GM19438 (cell line): ENCODE measurements around the gene SAA1.
"Not testable (repeated sequence)": the region's sequence is repeated elsewhere in the genome, so short reads cannot be mapped to it uniquely, and the experiment has no call there.

ENCODE experiments used
- ATAC-seq: cut with Tn5 transposase; IDR thresholded peaks from one replicate; pipeline ENCODE4 v1.9.1; 2021; ENCODE audit warnings: low read depth; ENCODE audit not compliant: unreplicated experiment

Gene SAA1

DNA sequence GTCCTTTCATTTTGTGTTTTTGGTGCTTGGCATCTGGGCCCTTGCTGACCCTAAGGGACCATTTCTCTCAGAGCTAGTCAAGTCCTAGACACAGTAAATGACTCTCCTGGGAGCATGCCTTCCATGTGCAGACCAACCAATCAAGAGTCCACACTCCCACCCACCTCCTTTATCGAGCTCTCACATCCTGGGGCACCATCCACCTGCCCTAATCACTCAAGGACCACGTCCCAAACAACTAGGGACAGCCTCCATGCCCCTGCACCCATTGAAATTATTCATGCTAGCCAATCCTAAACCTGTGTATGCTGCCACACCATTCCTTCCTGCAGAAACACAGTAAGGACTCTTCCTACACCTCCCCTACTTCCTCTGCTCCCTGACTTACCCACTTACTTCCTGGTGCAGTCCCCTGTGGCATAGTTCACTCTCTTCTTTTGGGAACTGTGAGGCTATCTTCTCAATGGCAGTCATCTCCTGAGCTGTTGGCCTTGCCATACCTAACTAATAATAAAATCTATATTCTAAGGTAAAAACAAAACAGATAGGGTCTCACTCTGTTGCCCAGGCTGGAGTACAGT is 11.2 kb upstream of the SAA1 start:
- no peak for ATAC-seq

DNA sequence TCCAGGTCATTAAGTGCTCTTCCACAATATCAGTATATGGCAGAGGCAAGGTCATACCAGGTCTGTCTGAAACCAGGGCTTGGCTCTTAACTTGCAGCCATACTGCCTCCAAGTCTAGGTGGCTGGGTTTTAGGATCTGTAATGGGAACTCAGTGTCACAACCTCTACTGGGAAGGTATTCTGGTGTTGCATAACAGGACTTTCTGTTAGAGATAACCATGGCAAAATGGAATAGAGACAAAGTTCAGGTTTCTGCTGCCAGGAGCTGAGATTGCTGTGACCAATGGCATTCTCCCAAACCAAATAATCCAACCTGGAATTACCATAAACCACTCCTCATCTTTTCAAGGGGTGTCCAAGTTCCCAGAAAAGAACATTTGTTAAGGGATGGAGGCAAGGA is 6.8 kb upstream of the SAA1 start:
- ATAC-seq = no peak

DNA sequence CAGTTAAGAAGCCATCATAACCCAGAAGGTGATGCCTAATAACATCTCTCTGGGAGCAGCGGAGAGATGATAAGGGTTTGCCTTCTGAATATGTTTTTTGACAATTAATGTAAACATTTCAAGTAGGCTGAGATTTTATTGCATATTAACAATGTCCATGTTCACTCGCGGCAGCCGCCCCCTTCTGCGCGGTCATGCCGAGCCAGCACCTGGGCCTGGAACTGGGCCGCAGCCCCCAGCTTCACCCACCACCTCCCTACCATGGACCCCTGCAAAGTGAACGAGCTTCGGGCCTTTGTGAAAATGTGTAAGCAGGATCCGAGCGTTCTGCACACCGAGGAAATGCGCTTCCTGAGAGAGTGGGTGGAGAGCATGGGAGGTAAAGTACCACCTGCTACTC is 4.3 kb upstream of the SAA1 start:
- no peak for ATAC-seq

DNA sequence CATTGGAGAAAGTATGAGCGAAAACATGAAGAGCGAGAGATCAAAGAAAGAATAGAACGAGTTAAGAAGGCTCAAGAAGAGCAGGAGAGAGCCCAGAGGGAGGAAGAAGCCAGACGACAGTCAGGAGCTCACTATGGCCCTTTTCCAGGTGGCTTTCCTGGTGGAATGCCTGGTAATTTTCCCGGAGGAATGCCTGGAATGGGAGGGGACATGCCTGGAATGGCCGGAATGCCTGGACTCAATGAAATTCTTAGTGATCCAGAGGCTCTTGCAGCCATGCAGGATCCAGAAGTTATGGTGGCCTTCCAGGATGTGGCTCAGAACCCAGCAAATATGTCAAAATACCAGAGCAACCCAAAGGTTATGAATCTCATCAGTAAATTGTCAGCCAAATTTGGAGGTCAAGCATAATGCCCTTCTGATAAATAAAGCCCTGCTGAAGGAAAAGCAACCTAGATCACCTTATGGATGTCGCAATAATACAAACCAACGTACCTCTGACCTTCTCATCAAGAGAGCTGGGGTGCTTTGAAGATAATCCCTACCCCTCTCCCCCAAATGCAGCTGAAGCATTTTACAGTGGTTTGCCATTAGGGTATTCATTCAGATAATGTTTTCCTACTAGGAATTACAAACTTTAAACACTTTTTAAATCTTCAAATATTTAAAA is 3.2 kb upstream of the SAA1 start:
- not testable (repeated sequence) for ATAC-seq

DNA sequence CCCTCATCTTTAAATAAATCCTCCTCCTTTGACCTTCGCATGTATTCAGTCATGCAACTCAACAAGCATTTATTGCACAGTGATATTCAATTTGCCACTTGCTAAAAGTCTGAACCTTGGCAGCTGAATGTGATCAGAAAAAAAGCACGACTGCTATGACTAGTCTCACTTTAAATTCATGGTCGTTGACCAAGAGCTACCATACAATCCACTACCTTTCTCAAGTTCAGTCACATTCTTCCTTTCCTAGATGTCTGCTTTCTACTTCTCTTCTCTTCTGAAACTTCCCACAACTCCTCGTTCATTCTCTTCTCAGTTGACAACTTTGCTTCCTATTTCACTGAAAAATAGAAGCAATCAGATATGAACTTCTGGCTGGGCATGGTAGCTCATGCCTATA is 2.0 kb upstream of the SAA1 start:
- ATAC-seq = no peak

DNA sequence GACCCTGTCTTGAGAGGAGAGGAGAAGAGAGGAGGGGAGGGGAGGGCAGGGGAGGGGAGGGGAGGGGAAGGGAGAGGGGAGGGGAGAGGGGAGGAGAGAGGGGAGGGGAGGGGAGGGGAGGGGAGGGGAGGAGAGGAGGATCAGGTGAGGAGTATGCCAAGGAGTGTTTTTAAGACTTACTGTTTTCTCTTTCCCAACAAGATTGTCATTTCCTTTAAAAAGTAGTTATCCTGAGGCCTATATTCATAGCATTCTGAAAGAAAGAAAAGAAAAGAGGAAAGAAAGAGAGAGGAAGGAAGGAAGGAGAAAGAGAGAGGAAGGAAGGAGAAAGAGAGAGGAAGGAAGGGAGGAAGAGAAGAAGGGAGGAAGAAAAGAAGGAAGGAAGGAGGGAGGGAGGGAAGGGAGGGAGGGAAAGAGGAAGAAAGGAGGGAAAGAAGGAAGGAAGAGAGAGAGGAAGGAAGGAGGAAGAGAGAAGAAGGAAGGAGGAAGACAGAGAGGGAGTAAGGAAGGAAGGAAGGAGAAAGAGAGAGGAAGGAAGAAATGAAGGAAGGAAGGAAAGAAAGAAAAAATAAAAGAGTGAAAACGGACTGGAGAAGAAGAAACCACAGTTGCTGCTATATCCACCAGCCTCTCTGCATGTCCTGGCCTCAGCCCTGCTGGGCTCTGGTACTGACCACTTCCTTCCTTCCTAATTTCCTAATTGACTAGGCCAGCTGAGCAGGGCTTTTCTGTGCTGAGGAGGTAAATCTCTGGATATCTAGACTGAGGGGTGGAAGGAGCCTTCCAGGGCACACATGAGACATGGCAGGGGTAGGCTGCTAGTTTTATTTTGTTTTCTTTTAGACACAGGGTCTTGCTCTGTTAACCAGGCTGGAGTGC is 1.1 kb upstream of the SAA1 start:
- ATAC-seq = no peak

DNA sequence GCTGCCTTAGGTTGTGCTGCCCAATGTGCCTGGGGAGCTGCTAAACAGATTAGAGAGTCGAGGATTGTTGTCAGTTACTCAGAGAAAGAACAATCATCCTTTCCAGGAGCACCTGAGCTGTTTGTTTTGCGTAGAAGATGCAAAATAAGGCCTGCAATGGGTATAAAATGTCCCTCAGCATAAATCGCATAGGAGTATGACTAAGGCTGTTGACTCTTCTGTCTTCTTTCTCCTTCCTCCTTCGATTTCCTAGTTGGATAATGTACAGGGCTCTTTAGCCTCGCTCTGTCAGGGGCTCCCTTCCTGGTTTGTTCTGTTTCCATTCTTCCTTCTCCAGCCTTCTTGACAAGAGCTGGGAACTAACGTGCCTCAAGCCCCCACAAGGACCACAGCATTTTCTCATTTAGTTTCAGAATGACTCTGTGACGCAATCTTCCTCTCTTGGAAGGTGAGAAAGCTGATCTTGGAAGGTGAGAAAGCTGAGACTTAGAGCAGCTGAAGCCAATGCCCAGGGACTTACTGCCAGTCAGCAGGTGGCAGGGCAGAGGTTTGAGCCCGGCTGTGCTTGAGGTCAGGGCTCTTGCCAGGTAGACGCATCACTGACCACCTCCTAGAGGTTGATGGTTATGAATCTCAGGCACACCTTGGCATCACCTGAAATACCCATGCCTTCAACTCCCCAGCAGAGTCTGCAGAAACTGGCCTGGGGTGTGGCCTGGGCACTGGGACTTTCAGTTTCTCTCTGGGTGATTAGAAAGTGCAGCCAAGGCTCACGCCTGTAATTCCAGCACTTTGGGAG is 1.5 kb downstream of the SAA1 start:
- ATAC-seq = peak; percentile 51

DNA sequence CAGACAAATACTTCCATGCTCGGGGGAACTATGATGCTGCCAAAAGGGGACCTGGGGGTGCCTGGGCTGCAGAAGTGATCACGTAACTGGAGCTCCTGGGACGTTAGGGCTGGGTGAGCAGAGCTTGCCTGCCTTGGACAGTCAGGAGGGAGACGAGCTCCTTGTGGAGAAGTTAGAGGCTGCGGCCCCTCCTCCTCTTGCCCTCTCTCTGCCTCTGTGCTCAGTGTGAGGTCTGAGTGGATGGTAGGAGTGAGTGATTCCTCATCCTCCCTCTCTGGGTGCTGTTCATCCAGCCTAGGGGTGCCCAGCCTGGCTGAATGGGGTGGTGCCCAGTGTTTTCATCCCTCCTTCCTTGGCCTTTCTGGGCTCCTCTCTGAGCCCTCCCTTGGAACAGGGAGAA is 3.2 kb downstream of the SAA1 start:
- not testable (repeated sequence) for ATAC-seq

DNA sequence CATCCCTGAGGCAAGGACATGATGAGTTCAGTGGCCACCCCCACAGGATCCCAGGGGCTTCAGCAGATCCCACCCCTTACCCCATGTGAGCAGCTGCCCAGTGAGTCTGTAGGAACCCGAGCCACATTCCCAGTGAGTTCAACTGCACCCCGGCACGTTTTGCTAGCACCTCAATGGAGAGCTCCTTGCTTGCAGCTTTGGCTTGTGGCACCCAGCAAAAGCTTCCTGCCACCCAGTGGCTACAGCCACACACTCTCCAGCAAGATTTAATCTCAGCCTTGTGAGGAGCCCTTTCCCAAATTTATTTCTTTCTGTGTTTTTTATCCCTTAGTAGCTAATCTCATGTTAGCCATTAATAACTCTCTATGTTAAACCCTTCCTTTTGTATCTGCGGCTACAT is 4.0 kb downstream of the SAA1 start:
- no peak for ATAC-seq

DNA sequence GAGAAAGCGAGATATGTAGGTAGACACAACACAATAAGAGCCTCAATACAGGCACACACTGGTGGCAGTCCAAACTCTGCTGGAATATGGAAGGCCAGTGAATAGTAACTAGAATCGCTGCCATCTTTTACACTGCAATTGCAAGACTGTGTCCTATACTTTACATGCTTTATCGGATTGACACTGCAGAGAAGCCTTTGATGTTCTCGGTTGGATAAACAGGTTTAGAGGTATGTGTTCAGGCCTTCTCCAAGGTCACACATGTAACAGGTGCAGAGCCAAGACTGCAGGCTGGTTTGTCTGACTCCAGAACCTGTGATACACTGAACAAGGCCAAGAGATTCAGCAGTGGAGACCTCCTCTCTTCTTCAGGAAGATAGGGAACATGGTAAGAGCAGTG is 5.1 kb downstream of the SAA1 start:
- no peak for ATAC-seq

DNA sequence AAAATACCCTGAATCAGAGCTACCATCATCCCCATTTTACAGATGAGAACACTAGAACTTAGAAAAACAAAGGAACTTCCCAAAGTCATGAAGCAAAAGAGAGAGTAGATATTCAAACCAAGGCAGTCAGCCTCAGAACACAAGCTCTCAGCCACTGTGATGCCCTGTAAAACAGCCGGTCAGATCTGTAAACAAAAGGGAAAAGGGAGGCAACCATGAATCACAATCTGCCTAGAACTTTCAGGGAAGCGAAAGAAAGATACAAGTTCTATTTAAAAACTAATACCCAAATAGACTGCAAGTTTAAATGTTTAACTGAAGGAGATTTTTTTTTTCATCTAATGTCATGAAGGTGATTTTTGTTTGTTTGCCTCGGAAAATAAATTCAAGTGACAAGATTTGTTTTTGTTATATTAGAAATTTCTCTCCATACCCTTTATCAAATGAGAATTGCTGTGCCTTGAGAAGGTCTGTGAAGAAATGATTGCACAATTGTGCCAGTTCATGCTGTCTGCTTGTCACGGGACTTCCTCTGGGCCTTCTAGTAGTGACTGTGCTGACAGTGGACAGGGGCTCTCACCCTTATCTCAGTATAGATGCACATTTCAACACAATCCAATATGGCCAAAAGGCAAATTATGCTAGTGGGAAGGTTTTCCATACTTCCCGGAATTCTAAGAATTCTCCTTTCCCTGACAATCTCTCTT is 11.7 kb downstream of the SAA1 start:
- no peak for ATAC-seq

DNA sequence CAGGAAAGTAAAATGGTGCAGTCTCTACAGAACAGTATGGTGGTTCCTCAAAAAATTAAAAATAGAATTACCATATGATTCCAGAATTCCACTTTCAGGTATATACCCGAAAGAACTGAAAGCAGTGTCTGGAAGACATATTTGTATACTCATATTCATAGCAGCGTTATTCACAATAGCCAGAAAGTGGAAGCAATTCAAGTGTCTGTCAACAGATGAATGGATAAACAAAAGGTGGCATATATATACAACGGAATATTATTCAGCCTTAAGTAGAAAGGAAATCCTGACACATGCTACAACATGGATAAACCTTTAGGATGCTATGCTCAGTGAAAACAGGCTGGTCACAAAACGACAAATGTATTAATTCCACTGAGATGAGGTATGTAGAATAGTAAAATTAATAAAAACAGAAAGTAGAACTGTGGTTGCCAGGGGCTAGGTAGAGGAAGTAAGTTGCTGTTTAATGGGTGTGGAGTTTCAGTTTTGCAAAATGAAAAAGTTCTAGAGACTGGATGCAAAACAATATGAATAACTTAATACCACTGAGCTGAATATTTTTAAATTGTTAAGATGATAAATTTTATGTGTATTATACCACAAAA is 14.5 kb downstream of the SAA1 start:
- ATAC-seq = peak; percentile 91

DNA sequence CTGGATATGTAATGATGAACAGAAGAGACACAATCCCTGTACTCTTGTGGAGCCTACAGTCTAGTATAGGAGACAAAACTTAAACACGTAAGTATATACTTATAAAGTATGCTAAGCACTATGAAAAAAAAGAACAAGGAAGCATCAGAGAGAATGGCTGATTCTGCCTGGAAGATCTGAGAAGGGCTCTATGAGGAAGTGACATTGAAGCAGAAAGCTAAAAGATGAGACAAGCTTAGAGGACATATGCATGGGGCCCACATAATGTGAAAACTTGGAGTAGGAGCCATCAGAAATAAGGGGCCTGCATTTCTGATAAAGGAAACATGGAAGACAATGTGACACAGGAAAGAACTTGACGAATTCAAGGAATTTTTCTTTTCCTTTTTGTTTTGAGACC is 16.6 kb downstream of the SAA1 start:
- ATAC-seq = no peak

DNA sequence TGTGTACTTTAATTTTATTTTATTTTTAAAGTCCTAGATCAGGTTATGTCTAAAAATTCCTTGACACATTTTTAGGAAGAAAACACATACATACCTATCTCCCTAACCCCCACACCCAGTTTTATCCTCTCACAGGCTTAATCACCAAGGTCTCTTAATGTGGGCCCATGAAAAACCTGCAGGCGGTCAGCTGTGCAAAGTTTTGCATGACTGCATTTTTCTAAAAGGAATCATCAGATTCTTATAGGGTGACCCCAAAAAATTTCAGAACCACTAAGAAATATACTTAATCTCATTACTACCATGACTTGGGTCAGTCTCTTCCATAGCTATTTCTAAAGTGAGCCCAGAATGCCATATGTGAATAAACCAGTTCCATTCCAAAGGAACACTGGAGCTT is 19.8 kb downstream of the SAA1 start:
- ATAC-seq = no peak

DNA sequence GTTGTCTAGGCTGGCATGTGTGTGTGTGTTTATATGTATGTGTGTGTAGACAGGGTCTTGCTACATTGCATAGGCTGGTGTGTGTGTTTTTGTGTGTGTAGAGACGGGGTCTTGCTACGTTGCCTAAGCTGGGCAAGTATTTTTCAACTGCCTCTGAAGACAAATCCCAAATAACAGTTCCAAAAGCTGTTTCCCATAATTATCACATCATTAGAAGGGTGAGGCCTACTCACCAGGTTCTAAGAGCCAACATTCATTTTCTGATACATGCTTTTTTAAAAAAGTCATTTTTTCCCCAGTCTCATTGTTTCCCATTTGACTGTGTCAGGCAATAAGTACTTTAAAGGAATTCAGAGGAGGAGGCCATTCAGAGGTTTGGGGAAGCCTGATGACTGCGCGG is 22.8 kb downstream of the SAA1 start:
- no peak for ATAC-seq

DNA sequence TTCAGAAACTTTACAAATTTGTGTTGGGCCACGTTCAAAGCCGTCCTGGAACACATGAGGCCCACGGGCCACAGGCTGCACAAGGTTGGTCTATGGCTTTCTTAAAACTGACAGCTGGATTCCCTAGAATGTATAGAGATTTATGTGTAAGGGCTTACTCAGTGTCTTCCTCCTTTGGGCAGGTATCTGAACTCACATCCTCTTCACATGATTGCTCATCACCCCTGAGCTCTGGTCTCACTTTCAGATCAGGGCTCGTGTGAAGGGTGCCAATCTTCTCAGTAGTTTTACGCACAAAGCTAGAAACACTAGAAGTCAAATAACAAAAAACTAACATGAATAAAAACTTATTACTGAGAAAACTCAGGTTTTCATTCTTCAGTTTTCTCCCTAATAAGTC is 28.8 kb downstream of the SAA1 start:
- ATAC-seq = no peak

DNA sequence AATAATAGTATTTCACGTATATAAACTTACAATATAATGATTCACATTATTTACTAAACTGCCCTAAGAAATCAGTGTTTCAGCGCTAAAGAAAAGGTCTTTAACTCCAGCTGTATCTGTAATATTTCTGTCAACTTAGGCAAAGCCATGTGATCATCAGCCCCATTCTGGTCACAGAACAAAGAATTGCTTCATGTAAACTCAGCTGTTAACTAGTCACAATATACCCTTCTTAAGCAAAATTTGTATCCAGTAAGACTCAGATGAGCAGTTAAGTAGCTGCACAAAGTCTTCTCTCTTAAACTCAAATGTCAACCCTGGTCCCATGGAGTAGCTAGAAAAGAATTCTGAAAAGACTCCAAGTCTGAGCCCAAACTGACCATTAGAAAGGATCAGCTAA is 29.3 kb downstream of the SAA1 start:
- no peak for ATAC-seq

DNA sequence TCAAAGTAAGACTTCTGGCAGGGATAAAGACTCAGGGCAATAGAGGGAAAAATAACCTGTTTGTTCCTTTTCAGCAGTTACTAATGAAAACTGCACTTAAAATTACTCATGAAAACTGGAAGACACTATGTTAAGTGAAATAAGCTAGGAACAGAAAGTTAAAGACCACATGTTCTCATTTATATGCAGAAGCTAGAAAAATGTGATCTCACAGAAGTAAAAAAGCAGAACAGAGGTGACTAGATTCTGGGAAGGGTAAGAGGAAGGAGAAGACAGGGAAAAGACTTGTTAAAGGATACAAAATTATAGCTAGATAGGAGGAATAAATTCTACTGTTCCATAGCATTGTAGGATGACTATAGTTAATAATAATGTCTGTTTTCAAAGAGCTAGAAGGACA is 33.7 kb downstream of the SAA1 start:
- no peak for ATAC-seq

DNA sequence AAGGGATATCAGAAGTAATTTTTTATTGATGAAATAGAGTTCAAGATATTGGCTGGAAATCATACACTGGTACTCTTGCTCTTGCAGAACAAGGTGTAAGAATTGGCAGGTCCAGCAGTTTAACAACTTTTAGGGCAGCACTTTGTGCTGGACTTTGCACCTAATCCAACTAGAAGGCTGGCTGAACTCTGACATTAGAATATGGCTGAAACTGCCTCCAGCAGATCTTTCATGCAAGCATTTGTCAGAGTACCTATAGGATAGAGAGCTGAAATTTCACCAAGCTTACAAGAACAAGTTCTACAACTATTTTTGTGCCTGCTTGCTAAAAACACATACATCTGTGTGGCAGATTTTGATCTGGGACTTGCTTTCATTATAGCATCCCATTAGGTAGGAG is 38.7 kb downstream of the SAA1 start:
- no peak for ATAC-seq
